K562 (cell line): ENCODE data around the gene BAD. TPM values are rescaled to one million over a fixed set of nuclear protein-coding genes. Genes with fewer than 3 reads are reported as not detected.

Experiments
- CTBP1 ChIP-seq: fragments of 450-650 bp; IDR thresholded peaks from 2 replicates; pipeline ENCODE4 v1.6.1; 2016; ENCODE audit warnings: borderline replicate concordance
- ESRRA ChIP-seq: fragments of 450-650 bp; IDR thresholded peaks from 2 replicates; pipeline ENCODE4 v1.6.1; 2014; ENCODE audit warnings: low read depth, mild to moderate bottlenecking, moderate library complexity, borderline replicate concordance
- EWSR1 ChIP-seq: fragments of 450-650 bp; IDR thresholded peaks from 2 replicates; pipeline ENCODE4 v1.6.1; 2018; ENCODE audit warnings: borderline replicate concordance, mild to moderate bottlenecking, low read depth, moderate library complexity; ENCODE audit not compliant: partially characterized antibody
- FOXK1 ChIP-seq: sonication (generic); formaldehyde crosslinking; IDR thresholded peaks from 2 replicates; pipeline ENCODE4 v1.8.0; 2022; ENCODE audit warnings: missing genetic modification reagents, mild to moderate bottlenecking, borderline replicate concordance
- FOXP1 ChIP-seq: sonication (generic); formaldehyde crosslinking; IDR thresholded peaks from 2 replicates; pipeline ENCODE4 v1.8.0; 2022; ENCODE audit warnings: mild to moderate bottlenecking, missing genetic modification reagents
- GTF2A2 ChIP-seq: IDR thresholded peaks from 2 replicates; pipeline ENCODE4 v1.6.1; 2016; ENCODE audit warnings: mild to moderate bottlenecking, missing genetic modification characterization, missing compliant biosample characterization
- KAT7 ChIP-seq: sonication (generic); formaldehyde crosslinking; IDR thresholded peaks from 2 replicates; pipeline ENCODE4 v1.8.0; 2022; ENCODE audit warnings: missing genetic modification reagents, mild to moderate bottlenecking, borderline replicate concordance
- MYC ChIP-seq, 2 experiments: fragments of 250-450 bp in 1 of 2; sonication (Bioruptor Pico) in 1 of 2; IDR thresholded peaks; 2 replicates each; pipeline versions ENCODE4 v1.5.1 to v1.6.1; 2012 to 2021; ENCODE audit warnings: low read depth in 2 of 2, borderline replicate concordance in 1 of 2, improper control_type of control experiment in 1 of 2, low read length in 1 of 2, mild to moderate bottlenecking in 1 of 2, moderate library complexity in 1 of 2
- NR4A1 ChIP-seq, 2 experiments: fragments of 250-450 bp in 1 of 2; fragments of 450-650 bp in 1 of 2; sonication (Bioruptor Pico) in 1 of 2; IDR thresholded peaks; 2 replicates each; pipeline versions ENCODE4 v1.4.0 to v1.6.1; 2016 to 2020; ENCODE audit warnings: mild to moderate bottlenecking in 2 of 2, missing compliant biosample characterization in 1 of 2, missing genetic modification characterization in 1 of 2, moderate library complexity in 1 of 2
- PHF20 ChIP-seq: fragments of 450-650 bp; IDR thresholded peaks from 2 replicates; pipeline ENCODE4 v1.6.1; 2018; ENCODE audit not compliant: partially characterized antibody
- PHF21A ChIP-seq: fragments of 450-650 bp; IDR thresholded peaks from 2 replicates; pipeline ENCODE4 v1.6.1; 2017; ENCODE audit warnings: low read depth, borderline replicate concordance
- POU5F1 ChIP-seq: fragments of 150-350 bp; IDR thresholded peaks from 2 replicates; pipeline ENCODE4 v1.6.1; 2014; ENCODE audit warnings: borderline replicate concordance, low read length, low read depth, mild to moderate bottlenecking; ENCODE audit not compliant: partially characterized antibody
- PREB ChIP-seq: sonication (generic); formaldehyde crosslinking; IDR thresholded peaks from 2 replicates; pipeline ENCODE4 v1.8.1; 2023; ENCODE audit warnings: mild to moderate bottlenecking, missing genetic modification reagents
- RB1 ChIP-seq: fragments of 450-650 bp; IDR thresholded peaks from 2 replicates; pipeline ENCODE4 v1.6.1; 2017; ENCODE audit warnings: low read depth, mild to moderate bottlenecking
- SMAD1 ChIP-seq: fragments of 150-350 bp; IDR thresholded peaks from 2 replicates; pipeline ENCODE4 v1.6.1; 2014; ENCODE audit warnings: low read length, low read depth; ENCODE audit not compliant: partially characterized antibody
- SP2 ChIP-seq: IDR thresholded peaks from 2 replicates; pipeline ENCODE4 v1.6.1; 2011; ENCODE audit warnings: mild to moderate bottlenecking, low read depth, low read length, moderate library complexity; ENCODE audit not compliant: poor library complexity, severe bottlenecking; ENCODE audit errors: extremely low read depth
- UBTF ChIP-seq, 2 experiments: IDR thresholded peaks; 2 replicates each; pipeline ENCODE4 v1.6.1; 2012; ENCODE audit warnings: improper control_type of control experiment in 2 of 2, low read depth in 2 of 2, low read length in 2 of 2, borderline replicate concordance in 1 of 2
- ZNF280B ChIP-seq: fragments of 250-450 bp; sonication (Bioruptor Pico); IDR thresholded peaks from 2 replicates; pipeline ENCODE4 v1.5.1; 2021; ENCODE audit warnings: mild to moderate bottlenecking
- polyA plus RNA-seq, 8 experiments: library from polyadenylated mRNA; depleted of rRNA in 4 of 8; stranded (reverse) in 5 of 8; unstranded in 3 of 8; fragments of >200 nt; fragmentation: Nextera tagmentation in 2 of 8; fragmentation: Illumina TruSeq in 1 of 8; extraction: Ambion mirVana in 2 of 8; extraction: Trizol in 1 of 8; gene quantifications; 2 replicates each; pipeline versions ENCODE4 v1.2.1 to v1.2.3, GENCODE V29; 2011 to 2014; ENCODE audit warnings: inconsistent platforms in 1 of 8, missing spikeins in 1 of 8
- total RNA-seq, 7 experiments: library from RNA; depleted of rRNA in 6 of 7; stranded (reverse); fragments of >200 nt in 6 of 7; fragmentation: Illumina TruSeq in 2 of 7; extraction: Trizol in 2 of 7; gene quantifications; 2 replicates each; pipeline versions ENCODE4 v1.2.1 to v1.2.3, GENCODE V29; 2011 to 2021; ENCODE audit warnings: low replicate concordance in 1 of 7

Gene BAD
- total and polyA plus RNA-seq, 9 of the 15 experiments (the other 6 are each of a cell fraction or from before 2014, with no cell fraction given) = 0.61 to 45.6 (median 11.8) TPM

- TF ChIP-seq UBTF (IDR thresholded peaks at IDR 0.05; ENCODE audit: borderline replicate concordance in 1 of 2, low read depth in 2 of 2, low read length in 2 of 2) (no peak), CTBP1 (no peak), PHF20 (no peak), FOXK1 (CRISPR knock-in tag) (no peak), SMAD1 (no peak), PREB (CRISPR knock-in tag) (no peak), KAT7 (CRISPR knock-in tag) (0 out of 2 replicates have a peak, but pooled peaks have one; percentile 3), FOXP1 (CRISPR knock-in tag) (peak; percentile 34; the same call in 1 of the 2 replicates), MYC (IDR thresholded peaks at IDR 0.05; ENCODE audit: low read depth, low read length) (no peak), MYC (CRISPR knock-in tag; IDR thresholded peaks at IDR 0.05; ENCODE audit: borderline replicate concordance, low read depth) (no peak), ZNF280B (CRISPR knock-in tag) (no peak), GTF2A2 (no peak), SP2 (no peak), EWSR1 (no peak), POU5F1 (no peak), ESRRA (peak; percentile 45; the same call in 1 of the 2 replicates), PHF21A (no peak), NR4A1 (CRISPR knock-in tag; IDR thresholded peaks at IDR 0.05) (no peak), NR4A1 (tag; IDR thresholded peaks at IDR 0.05) (0 out of 2 replicates have a peak, but pooled peaks have one; percentile 7), RB1 (0 out of 2 replicates have a peak, but pooled peaks have one; percentile 2)
Measured at GRCh38 chr11:64230985-64231365, 53.5 kb downstream of the BAD start (continued).
